HG02642 (cell line): ENCODE measurements around the gene ZNF750.

ENCODE experiments used
- ATAC-seq: cut with Tn5 transposase; IDR thresholded peaks from one replicate; pipeline ENCODE4 v1.9.1; 2021; ENCODE audit warnings: mild to moderate bottlenecking; ENCODE audit not compliant: unreplicated experiment, poor library complexity

ZNF750 gene

DNA sequence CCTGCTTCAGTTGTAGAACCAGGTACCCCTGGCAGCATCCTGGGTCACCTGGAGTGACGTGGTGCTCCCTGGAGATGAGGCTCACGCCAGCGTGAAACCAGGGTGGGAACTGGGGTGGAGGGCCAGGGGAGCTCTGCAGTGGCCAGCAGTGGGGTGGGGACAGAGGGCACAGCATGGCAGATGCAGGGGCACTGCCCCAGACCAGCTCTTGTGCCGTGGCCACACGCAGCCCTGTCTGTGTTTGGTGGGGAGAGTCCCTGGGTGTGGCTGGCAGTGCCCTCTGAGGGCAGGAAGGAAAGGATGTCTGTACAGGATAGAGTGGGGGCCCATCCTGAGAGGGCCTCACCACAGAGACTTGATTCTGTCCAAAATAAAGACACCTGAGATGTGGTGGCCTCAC is 24.5 kb downstream of the ZNF750 start:
- ATAC-seq, result no peak

DNA sequence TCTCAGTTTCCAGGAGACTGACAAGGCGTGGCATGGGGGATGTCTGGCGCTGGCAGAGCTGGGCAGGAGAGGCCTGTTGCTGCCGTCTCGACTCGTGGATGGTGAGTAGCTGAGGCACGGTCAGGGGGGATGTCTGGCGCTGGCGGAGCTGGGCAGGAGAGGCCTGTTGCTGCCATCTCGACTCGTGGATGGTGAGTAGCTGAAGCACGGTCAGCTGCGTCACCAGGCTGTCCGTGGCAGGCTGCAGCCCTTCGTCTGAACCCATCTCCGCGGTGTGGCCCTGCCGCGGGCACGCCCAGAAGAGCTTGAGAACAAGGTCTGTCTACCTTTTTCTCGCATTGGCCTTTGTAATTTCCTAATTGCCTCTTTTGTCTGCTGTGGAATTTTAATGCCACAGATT is 25.0 kb downstream of the ZNF750 start:
- no peak for ATAC-seq

DNA sequence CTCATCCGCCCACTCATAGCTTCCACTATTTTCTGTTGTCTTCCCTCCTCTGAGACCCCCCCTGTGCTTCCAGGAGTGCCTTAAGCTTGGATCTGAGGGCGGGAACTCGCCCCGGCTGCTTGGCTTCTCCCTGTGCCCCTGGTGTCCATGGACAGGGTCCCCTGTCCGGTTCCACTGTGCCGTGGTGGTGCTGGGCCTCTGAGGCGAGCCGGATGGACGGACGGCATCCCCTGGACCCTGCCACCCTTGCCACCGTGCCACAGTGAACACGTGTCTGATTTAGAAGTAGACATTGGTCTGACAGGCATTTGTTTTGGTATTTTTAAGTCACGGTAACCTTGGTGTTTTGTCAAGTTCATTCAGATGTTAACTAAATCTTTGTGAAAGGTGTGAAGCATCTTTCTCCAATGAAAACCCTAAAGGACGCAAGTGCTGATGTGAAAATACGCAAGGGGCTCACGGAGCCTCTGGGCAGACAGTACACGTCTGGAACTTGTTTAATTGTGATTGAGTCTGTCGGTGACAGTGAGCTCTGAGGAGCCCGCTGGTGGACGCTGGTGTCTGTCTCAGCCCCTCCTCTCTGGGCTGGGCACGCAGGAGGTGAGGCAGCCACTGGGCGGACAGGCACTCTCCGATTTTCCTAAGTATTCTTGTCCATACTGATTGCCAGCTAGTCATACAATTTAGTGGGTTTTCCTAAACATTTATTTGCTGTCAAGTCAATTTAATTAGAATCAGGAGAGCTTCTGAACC is 26.3 kb downstream of the ZNF750 start:
- no peak for ATAC-seq

DNA sequence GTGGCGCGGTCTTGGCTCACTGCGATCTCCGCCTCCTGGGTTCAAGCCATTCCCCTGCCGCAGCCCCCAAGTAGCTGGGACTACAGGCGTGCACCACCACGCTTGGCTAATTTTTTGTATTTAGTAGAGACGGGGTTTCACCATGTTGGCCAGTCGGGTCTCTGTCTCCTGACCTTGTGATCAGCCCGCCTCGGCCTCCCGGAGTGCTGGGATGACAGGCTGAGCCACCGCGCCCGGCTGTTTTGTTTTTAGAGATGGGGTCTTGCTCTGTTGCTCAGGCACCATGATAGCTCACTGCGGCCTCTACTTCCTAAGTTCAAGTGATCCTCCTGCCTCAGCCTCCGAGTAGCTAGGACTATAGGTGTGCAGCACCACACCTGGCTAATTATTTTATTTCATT is 27.2 kb downstream of the ZNF750 start:
- no peak for ATAC-seq

DNA sequence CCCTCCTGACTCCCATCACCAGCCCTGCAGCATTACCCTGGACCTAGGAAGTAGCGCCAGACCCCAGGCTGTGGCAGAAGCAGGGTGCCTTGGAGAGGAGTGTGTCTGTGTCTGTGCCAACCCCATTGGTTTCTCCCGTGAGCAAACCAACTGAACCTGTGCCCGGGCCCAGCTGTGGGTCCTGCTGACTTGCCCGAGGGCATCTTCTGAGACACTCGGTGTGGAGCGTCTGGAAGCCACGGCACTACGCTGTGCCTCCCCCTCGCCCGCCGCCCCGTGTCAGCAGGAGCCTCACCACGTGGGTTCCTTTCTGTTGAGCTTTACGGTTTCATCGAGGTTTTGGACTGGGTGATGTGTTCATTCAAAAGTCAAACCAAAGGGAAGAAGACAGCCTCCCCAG is 27.8 kb downstream of the ZNF750 start:
- ATAC-seq, result no peak

DNA sequence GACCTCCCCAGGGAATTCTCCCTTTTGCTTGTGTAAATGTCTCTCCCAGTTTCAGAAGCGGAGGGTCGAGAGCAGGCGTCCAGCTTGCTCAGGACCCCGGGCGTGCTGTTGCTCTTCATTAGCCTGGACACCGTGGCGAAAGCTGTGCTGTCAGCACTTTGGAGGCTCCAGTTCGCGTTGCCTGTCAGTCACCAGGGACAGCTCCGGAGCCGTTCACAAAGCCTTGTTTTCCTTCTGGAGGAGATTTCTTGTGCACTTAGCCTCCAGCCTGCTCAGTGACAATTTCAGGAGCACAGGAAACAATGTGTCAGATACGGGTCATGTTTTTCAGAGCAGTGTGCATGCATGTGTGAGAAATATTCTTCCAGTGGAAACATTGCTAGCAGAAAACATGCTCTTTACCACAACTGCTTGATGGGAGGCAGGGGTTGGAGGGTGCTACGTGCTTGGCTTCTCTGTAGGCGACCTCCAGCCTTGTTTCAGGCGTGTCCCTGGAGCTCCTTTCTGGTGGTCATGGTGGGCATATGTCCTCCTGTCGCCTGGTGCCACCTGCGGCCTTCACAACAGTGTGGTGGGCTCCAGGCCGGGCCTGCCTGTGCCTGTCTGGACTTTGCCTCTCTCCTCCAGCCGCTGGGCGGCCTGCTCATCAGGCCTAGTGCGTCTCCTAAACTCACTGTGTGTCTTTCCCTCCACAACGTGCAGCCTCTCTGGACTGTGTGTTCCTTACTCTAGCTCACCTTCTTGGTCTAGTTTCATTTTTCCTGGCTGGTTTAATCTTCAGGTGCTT is 29.0 kb downstream of the ZNF750 start:
- no peak for ATAC-seq

DNA sequence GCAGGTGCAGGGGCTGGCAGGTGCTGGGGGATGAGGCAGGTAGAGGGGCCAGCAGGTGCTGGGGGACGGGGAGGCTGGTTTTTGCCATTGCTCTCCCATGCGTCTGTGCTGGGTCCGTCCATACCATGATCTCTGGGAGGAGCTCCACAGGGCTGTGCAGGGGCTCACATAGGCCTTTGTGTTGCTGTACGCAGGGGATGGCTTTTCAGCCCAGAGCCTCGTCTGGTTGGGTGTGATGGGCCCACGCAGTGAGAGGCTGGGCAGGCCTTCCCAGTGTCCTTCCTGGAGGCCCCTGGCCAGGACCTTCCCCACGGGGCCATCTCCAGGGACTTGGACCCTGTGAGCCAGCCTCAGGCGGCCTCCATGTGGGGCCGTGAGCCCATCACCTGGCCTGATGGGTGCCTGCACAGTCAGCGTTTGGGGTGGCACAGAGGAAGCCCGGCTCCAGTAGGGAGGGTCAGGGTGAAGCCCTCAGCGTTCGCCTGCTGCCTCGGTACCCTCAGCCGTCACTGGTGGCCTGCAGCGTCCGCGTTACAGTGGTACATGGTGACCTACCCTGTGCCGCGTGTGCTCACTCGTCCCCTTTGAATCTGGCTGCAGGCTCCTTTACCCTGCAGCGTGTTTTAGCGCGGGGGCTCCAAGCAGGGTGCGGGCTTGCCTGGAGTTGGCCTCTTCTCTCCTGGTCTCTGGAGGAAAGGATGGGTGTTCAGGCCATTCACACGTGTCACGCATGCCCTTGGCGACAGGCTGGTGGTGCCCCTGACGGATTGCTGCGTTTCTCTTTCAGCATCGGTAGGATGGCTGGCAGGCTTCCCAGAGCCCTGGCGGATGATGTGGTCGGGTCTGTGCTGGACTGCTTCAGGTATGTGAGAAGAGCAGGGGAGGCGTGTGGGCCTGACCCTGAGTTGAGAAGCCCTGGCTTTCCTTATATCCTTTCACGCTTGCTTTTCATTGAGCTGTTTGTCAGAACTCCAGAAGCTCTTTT is 30.6 kb downstream of the ZNF750 start:
- no peak for ATAC-seq

DNA sequence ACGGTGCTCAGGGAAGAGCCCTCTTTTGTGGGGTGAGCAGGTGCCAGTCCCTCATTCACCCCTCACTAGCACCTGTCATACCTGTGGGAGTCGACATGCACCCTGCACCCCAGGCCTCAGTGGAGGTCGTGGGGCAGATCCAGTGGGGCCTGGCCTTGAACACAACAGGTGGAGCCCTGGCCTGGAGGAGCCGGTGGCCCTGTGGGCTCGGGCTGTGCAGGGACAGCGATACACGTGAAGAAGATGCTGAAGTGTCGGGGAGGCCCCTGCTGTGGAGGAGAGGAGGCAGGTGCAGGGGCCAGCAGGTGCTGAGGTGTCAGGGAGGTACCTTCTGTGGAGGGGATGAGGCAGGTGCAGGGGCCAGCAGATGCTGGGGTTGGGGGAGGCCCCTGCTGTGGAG is 31.8 kb downstream of the ZNF750 start:
- no peak for ATAC-seq

DNA sequence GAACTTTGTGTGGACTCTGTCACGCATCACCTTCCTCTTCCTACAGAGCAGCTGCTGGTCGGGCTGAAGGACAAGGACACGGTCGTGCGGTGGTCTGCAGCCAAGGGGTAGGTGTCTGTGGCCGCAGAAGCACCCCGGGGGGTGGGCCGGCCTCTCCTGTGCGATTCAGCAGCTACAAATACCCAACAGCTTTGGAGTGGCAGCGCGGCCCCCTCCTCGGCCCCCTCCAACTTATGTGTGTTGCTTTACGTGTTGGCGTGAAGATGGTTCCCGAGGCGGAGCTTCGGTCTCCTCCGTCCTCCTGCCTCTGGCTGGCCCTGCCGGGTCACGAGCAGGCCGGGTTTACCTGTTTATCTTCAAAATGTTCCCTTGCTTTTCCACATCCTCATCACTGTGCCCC is 32.3 kb downstream of the ZNF750 start:
- ATAC-seq, result no peak

DNA sequence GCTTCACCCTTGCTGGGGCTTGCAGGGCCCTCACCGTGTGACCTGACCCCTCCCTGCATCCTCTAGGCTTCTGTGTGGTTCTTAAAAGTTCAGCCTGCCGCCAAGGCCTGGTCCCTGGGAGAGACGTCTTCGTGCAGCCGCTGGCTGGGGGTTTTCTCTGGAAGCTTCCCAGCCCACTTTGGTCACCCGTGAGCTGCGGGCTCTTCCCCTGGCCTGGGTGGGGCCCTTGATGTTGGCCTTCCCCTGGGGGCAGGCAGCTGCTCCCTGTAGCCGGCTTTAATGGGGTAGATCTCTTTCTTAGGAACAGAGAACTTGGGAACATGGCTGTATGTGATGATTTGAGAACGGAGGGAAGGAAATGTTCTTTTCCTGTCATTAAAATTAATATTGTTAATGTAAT is 32.7 kb downstream of the ZNF750 start:
- ATAC-seq, result no peak

DNA sequence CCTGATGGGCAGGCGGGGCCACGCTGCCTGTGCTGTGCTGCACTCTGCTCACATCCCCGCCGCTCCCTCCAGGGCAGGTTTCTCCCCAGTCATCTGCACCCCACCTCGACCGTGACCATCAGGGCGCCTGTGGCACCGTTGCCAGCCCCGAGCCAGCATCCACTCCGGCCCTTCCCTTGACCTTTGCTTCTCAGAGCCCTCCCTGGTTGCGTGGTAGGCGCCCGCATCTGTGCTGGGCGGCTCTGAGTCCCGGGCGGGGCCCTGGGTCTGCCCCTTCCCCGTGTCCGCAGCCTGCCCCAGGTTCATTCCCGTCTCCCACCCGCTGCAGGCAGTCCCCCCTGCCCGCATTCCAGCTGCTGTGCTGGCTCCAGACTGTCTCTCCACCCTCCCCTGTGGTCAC is 33.2 kb downstream of the ZNF750 start:
- ATAC-seq, result no peak

DNA sequence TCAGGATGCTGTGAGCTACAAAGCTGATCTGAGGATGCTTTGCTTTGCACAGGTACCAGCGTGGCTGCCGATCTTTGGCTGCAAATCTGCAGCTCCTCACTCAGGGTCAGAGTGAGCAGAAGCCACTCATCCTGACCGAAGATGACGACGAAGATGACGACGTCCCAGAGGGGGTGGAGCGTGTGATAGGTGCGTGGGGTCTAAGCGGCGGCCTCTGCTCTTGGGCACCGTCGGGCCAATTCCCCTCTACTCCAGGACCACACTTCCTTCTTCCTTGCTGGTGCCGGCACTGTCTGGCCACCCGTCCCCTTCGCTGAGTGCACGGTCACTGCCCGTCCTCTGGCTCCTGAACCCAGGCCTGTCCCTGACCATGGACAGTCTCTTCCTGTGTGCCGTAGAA is 34.0 kb downstream of the ZNF750 start:
- ATAC-seq, result no peak

DNA sequence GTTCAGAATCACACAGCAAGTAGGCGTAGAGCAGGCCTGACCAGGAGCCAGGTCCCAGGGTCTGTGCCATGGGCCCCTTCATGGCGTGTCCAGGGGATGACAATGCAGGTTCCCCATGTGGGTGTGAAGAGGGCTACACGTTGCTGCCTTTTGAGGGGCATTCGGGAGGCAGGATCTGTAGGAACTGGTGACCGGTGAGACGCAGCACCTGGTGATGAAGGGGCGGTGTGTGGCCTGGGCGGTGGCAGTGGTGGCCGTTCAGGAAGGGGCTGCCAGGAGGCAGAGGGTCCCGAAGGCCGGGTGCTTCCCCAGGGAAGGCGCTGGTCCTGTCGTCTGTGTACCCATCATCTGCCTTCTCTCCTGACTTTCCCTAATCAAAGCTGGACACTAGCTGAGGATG is 34.6 kb downstream of the ZNF750 start:
- no peak for ATAC-seq

DNA sequence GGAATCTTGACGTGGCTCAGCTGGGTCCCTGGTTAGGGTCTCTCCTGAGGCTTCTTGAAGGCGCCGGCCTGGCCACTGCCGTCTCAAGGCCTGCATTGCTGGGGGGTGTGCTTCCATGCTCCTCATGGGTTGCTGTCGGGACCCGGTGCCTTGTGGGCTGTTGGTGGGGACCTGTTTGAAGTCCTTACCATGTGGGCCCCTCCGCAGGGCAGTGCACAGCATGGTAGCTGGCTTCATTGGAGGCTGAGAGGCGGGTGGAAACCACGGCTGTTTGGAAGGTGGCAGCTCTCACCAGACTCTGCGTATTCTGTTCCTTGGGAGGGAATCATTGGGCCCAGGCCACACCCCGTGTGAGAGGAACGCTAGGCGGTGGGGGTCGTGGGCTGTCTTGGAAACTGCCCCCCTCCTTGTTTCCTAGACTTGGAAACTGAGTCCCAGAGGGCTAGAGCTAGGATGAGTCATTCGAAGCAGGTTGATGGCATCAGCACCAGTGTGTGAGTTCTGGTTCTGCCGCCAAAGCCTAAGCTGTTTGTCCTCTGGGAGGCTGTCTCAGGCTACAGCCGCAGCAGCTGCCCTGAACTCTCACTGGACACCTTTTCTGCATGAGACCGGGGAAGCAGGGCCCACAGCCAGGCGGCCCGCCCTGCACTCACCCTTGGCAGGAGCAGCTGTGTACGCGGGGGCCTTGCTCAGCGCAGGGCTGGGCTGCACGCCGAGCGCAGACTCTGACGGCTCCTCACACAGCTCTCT is 35.2 kb downstream of the ZNF750 start:
- no peak for ATAC-seq

DNA sequence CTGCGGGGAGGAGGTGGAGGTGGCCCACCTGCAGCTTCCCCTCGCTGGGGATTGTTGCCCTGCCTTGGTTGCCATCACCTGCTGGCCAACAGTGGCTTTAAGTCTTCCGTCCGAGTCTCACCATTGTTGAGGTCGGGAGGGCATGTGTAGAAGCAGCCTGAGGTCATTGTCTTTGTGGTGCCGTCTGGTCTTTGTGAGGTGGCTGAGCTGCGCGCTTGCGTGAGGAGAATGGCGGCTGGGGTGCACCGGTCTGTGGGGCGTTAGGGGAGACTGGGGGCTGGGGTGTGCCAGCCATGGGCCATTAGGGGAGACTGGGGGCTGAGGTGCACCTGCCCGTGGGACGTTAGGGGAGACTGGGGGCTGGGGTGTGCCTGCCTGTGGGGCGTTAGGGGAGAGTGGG is 36.2 kb downstream of the ZNF750 start:
- no peak for ATAC-seq

DNA sequence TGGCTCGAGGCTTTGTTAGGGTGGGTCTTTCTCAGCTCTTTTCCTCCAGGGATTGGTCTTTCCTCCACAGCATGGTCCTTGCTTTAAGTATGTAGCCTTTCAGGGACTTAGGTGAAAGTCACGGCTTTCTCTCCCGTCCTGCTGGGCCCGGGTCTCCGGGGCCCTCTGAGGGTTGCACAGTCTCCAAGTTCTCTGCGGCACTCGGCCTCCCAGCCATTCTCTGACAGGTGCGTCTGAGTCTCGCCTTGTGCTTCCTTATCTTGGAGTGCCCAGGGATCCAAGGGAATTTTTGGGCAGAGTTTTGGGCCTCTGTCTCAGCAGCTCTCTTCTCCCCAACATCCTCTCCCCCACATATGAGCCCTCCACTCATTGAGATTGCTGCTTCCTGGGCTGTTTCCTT is 36.6 kb downstream of the ZNF750 start:
- no peak for ATAC-seq

DNA sequence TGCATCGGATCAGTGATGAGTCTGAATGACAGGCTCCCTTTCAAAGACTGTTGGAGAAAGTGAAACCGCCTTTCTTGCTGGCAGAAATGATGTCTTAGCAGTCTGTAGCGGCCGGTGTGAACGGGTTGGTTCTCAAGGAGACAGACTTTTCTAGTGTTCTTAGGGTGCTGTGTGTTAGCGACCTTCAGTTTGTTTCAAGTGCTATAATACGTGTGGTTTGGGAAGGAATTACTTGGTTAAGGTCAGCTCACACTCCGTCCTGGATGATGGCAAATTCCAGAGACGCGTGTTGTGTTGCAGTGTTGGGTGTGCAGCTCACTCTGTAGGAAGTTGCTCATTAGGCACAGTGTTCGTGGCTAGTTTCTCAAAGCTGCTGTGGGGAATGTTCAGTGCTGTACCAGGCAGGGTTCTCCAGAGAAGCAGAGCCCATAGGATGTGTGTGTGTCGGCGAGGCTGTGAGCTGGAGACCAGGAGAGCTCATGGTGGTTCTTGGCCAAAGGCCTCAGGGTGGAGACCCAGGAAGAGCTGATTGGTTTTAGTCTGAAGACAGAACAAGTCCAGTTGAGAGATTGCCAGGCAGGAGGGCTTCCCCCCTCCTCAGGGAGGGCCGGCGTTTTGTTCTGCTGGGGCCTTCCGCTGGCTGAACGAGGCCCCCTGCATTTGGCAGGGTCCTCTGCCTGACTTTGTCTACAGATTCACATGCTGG is 37.6 kb downstream of the ZNF750 start:
- ATAC-seq, result no peak

DNA sequence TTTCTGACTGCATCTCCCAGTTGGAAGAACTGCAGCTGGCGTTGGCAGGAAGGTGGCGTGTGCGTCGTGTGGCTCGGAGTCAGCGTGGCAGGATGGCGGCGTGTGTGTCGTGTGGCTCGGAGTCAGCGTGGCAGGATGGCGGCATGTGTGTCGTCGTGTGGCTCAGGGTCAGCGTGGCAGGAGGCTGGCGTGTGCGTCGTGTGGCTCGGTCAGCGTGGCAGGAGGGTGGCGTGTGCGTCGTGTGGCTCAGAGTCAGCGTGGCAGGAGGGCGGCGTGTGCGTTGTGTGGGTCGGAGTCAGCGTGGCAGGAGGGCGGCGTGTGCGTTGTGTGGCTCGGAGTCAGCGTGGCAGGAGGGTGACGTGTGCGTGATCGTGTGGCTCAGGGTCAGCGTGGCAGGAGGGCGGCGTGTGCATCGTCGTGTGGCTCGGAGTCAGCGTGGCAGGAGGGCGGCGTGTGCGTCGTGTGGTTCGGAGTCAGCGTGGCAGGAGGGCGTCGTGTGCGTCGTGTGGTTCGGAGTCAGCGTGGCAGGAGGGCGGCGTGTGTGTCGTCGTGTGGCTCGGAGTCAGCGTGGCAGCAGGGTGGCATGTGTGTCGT is 38.3 kb downstream of the ZNF750 start:
- ATAC-seq, result no peak

DNA sequence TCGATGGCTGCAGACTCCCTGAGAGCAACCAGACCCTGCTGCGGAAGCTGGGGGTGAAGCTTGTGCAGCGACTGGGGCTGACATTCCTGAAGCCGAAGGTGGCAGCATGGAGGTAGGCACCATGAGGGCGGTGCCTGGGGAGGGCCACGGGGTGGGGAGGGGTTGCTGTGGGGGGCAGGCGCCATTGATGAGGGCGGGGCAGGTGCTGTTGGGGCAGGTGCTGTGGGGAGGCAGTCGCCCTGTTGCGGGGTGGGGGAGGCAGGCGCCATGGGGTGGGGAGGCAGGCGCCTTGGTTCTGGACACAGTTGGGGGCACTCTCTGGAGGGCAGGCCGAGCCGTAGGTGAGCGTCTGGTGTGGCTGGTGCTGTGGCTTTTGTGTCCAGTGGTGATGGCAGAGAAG is 38.9 kb downstream of the ZNF750 start:
- ATAC-seq, result no peak
